Neural cell (in vitro differentiated cells): ENCODE results near the gene BMPR1A.

ENCODE experiments used
- EZH2 ChIP-seq: fragments of 200-600, 300-800 bp; shearing (Covaris generic), sonication (generic); IDR thresholded peaks from 2 replicates; pipeline ENCODE4 v1.6.1; 2014; ENCODE audit warnings: antibody characterized with exemption, low read length, borderline replicate concordance, mild to moderate bottlenecking; ENCODE audit not compliant: insufficient read depth, poor library complexity, severe bottlenecking
- RAD21 ChIP-seq: fragments of 450-650 bp; conservative IDR thresholded peaks from 2 replicates; pipeline ENCODE4 v1.6.1; 2014; ENCODE audit warnings: antibody characterized with exemption, mild to moderate bottlenecking, moderate library complexity
- SMC3 ChIP-seq: fragments of 450-650 bp; conservative IDR thresholded peaks from 2 replicates; pipeline ENCODE4 v1.6.1; 2014; ENCODE audit warnings: antibody characterized with exemption, mild to moderate bottlenecking, moderate library complexity; ENCODE audit not compliant: poor library complexity
- TF ChIP-seq, protein P1 (sequence below): fragments of 450-650 bp; IDR thresholded peaks from 2 replicates; pipeline ENCODE4 v1.5.1; 2014; ENCODE audit warnings: antibody characterized with exemption, mild to moderate bottlenecking, moderate library complexity; ENCODE audit not compliant: poor library complexity, severe bottlenecking
- TF ChIP-seq, protein P2 (sequence below): IDR thresholded peaks from 2 replicates; pipeline ENCODE4 v1.6.1; 2012; ENCODE audit warnings: borderline replicate concordance

DNA sequence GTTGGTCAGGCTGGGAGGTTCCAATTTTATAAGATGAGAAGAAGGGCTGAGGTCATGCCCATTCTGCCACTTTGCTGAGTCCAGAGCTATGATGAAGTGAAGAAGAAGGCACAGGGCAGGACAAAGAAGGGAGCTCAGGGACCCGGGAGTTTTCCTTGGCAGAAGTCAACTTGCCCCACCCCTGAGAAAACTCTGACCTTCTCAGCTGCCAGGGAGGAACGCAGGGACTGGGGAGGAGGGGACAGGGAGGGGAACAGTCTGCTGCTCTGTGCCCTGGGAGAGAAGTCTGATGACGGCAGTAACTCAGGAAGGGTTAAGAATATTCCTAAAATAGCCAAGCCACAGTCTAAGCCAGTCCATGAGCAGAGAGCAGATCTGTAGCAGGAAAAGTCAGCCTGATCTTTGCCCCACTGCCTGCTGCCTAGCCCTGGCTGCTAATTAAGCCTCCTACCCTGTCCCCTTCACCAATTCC is 223.6 kb downstream of the BMPR1A start:
- TF ChIP-seq, protein P1, sequence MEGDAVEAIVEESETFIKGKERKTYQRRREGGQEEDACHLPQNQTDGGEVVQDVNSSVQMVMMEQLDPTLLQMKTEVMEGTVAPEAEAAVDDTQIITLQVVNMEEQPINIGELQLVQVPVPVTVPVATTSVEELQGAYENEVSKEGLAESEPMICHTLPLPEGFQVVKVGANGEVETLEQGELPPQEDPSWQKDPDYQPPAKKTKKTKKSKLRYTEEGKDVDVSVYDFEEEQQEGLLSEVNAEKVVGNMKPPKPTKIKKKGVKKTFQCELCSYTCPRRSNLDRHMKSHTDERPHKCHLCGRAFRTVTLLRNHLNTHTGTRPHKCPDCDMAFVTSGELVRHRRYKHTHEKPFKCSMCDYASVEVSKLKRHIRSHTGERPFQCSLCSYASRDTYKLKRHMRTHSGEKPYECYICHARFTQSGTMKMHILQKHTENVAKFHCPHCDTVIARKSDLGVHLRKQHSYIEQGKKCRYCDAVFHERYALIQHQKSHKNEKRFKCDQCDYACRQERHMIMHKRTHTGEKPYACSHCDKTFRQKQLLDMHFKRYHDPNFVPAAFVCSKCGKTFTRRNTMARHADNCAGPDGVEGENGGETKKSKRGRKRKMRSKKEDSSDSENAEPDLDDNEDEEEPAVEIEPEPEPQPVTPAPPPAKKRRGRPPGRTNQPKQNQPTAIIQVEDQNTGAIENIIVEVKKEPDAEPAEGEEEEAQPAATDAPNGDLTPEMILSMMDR: no peak
- no peak for TF ChIP-seq RAD21
- TF ChIP-seq SMC3: no peak
- TF ChIP-seq EZH2: no peak
- TF ChIP-seq, protein P2, sequence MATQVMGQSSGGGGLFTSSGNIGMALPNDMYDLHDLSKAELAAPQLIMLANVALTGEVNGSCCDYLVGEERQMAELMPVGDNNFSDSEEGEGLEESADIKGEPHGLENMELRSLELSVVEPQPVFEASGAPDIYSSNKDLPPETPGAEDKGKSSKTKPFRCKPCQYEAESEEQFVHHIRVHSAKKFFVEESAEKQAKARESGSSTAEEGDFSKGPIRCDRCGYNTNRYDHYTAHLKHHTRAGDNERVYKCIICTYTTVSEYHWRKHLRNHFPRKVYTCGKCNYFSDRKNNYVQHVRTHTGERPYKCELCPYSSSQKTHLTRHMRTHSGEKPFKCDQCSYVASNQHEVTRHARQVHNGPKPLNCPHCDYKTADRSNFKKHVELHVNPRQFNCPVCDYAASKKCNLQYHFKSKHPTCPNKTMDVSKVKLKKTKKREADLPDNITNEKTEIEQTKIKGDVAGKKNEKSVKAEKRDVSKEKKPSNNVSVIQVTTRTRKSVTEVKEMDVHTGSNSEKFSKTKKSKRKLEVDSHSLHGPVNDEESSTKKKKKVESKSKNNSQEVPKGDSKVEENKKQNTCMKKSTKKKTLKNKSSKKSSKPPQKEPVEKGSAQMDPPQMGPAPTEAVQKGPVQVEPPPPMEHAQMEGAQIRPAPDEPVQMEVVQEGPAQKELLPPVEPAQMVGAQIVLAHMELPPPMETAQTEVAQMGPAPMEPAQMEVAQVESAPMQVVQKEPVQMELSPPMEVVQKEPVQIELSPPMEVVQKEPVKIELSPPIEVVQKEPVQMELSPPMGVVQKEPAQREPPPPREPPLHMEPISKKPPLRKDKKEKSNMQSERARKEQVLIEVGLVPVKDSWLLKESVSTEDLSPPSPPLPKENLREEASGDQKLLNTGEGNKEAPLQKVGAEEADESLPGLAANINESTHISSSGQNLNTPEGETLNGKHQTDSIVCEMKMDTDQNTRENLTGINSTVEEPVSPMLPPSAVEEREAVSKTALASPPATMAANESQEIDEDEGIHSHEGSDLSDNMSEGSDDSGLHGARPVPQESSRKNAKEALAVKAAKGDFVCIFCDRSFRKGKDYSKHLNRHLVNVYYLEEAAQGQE: no peak
